ENCODE data around the gene MYOZ3.

MYOZ3 gene

DNA sequence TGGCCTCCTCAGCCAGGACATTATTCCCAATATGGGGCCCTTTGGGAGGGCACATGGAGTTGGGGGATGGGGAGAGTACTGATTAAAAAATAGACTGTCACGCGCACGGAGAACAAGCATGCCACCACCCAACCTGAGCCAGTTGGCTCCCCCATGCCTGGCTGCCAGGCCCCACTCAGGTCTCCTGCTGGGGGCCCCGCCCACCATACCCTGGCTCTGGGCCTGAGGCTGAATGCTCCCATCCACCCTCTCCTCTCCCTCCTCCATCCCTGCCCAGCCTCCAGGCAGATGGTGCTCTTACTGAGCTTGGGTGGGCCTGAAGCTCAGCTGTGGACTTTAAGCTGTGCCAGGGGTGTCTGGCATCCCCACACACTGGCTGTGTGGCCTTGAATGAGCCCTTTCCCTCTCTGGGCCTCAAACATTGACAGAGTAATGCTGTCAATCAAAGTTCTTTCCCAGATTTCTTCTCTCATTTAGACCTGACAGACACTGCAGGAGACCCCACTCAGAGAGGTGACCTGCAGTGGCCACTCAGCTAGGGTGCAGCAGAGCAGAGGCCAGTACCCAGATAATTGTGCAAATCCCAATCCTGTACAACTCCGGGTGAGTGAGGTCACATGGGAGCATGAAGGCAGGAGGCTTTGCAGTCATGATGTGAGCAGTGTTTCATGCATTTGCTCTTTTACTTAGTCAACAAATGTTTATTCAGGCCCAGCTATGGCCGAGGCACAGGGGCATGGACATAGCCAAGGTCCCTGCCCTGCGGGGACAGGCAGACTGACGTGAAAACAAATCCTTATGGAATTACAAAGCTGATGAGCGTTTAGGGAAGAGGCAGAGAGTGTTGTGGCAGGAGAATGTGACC, 30.4 kb upstream of the MYOZ3 start (continued):
- no peak for TF ChIP-seq TCF4 (CRISPR knock-in tag; IDR thresholded peaks at IDR 0.05; ENCODE audit: borderline replicate concordance)
- no peak for TF ChIP-seq BACH2 (CRISPR knock-in tag; IDR thresholded peaks at IDR 0.05; ENCODE audit: borderline replicate concordance)
- TF ChIP-seq CSDC2 (CRISPR knock-in tag; IDR thresholded peaks at IDR 0.05) = no peak
- TF ChIP-seq, protein P1, sequence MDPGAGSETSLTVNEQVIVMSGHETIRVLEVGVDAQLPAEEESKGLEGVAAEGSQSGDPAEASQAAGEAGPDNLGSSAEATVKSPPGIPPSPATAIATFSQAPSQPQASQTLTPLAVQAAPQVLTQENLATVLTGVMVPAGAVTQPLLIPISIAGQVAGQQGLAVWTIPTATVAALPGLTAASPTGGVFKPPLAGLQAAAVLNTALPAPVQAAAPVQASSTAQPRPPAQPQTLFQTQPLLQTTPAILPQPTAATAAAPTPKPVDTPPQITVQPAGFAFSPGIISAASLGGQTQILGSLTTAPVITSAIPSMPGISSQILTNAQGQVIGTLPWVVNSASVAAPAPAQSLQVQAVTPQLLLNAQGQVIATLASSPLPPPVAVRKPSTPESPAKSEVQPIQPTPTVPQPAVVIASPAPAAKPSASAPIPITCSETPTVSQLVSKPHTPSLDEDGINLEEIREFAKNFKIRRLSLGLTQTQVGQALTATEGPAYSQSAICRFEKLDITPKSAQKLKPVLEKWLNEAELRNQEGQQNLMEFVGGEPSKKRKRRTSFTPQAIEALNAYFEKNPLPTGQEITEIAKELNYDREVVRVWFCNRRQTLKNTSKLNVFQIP (CRISPR knock-in tag; IDR thresholded peaks at IDR 0.05; ENCODE audit: borderline replicate concordance, low read depth) = no peak

DNA sequence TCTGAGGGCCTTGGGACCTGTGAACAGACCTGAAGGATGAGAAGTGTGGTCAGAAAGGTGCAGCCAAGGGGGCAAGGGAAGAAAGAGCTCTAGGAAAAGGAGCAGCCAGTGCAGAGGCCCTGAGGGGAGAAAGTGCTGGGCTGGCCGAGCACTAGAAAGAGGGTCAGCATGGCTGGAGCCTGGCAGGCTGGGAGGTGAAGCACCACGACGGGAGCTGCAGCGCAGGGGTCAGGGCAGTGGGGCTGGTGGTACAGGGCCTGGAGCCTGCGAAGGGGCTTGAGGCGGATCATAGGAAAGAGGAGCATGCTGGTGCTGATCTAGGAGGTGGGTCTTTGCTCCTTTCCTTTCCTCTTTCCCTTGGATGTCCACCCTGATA, 29.7 kb upstream of the MYOZ3 start:
- TF ChIP-seq, protein P2, sequence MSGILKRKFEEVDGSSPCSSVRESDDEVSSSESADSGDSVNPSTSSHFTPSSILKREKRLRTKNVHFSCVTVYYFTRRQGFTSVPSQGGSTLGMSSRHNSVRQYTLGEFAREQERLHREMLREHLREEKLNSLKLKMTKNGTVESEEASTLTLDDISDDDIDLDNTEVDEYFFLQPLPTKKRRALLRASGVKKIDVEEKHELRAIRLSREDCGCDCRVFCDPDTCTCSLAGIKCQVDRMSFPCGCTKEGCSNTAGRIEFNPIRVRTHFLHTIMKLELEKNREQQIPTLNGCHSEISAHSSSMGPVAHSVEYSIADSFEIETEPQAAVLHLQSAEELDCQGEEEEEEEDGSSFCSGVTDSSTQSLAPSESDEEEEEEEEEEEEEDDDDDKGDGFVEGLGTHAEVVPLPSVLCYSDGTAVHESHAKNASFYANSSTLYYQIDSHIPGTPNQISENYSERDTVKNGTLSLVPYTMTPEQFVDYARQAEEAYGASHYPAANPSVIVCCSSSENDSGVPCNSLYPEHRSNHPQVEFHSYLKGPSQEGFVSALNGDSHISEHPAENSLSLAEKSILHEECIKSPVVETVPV (CRISPR knock-in tag; IDR thresholded peaks at IDR 0.05) = no peak
- TF ChIP-seq ZNF8 (CRISPR knock-in tag; IDR thresholded peaks at IDR 0.05) = no peak
- TF ChIP-seq ISL1 (CRISPR knock-in tag; IDR thresholded peaks at IDR 0.05) = no peak
- no peak for TF ChIP-seq BACH2 (CRISPR knock-in tag; IDR thresholded peaks at IDR 0.05; ENCODE audit: borderline replicate concordance)
- TF ChIP-seq ARNTL (CRISPR knock-in tag; IDR thresholded peaks at IDR 0.05; ENCODE audit: borderline replicate concordance, low read depth) = no peak
- TF ChIP-seq ZNF70 (CRISPR knock-in tag; IDR thresholded peaks at IDR 0.05) = no peak
- TF ChIP-seq ZNF565 (CRISPR knock-in tag; conservative IDR thresholded peaks at IDR 0.05; ENCODE audit: low read depth) = no peak
- no peak for TF ChIP-seq GLIS3 (CRISPR knock-in tag; IDR thresholded peaks at IDR 0.05)
- TF ChIP-seq, protein P1 (CRISPR knock-in tag; IDR thresholded peaks at IDR 0.05; ENCODE audit: borderline replicate concordance, low read depth) = no peak
- no peak for TF ChIP-seq CSDC2 (CRISPR knock-in tag; IDR thresholded peaks at IDR 0.05)
- TF ChIP-seq OSR1 (CRISPR knock-in tag; IDR thresholded peaks at IDR 0.05) = no peak
- TF ChIP-seq PPARA (CRISPR knock-in tag; IDR thresholded peaks at IDR 0.05; ENCODE audit: borderline replicate concordance) = no peak
- TF ChIP-seq RARB (CRISPR knock-in tag; IDR thresholded peaks at IDR 0.05) = no peak
- TF ChIP-seq ESRRG (CRISPR knock-in tag; IDR thresholded peaks at IDR 0.05) = no peak
- TF ChIP-seq ZC3H10 (CRISPR knock-in tag; IDR thresholded peaks at IDR 0.05) = no peak
- no peak for TF ChIP-seq TOX (CRISPR knock-in tag; IDR thresholded peaks at IDR 0.05; ENCODE audit: borderline replicate concordance)
- TF ChIP-seq ZFP30 (CRISPR knock-in tag; IDR thresholded peaks at IDR 0.05) = no peak
- no peak for TF ChIP-seq ZFP3 (CRISPR knock-in tag; IDR thresholded peaks at IDR 0.05)
- TF ChIP-seq, protein P3, sequence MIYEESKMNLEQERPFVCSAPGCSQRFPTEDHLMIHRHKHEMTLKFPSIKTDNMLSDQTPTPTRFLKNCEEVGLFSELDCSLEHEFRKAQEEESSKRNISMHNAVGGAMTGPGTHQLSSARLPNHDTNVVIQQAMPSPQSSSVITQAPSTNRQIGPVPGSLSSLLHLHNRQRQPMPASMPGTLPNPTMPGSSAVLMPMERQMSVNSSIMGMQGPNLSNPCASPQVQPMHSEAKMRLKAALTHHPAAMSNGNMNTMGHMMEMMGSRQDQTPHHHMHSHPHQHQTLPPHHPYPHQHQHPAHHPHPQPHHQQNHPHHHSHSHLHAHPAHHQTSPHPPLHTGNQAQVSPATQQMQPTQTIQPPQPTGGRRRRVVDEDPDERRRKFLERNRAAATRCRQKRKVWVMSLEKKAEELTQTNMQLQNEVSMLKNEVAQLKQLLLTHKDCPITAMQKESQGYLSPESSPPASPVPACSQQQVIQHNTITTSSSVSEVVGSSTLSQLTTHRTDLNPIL (CRISPR knock-in tag; IDR thresholded peaks at IDR 0.05; ENCODE audit: low read depth) = no peak
- TF ChIP-seq, protein P4, sequence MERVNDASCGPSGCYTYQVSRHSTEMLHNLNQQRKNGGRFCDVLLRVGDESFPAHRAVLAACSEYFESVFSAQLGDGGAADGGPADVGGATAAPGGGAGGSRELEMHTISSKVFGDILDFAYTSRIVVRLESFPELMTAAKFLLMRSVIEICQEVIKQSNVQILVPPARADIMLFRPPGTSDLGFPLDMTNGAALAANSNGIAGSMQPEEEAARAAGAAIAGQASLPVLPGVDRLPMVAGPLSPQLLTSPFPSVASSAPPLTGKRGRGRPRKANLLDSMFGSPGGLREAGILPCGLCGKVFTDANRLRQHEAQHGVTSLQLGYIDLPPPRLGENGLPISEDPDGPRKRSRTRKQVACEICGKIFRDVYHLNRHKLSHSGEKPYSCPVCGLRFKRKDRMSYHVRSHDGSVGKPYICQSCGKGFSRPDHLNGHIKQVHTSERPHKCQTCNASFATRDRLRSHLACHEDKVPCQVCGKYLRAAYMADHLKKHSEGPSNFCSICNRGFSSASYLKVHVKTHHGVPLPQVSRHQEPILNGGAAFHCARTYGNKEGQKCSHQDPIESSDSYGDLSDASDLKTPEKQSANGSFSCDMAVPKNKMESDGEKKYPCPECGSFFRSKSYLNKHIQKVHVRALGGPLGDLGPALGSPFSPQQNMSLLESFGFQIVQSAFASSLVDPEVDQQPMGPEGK (CRISPR knock-in tag; IDR thresholded peaks at IDR 0.05; ENCODE audit: borderline replicate concordance) = no peak
- no peak for ATAC-seq

All from SK-N-SH treated with all-trans-retinoic acid at 6 μM for 48 hours (cell line).